Uterus (tissue), 4 donors: ENCODE measurements around the gene CTR9. TPM values are rescaled to one million over a fixed set of nuclear protein-coding genes. Genes with fewer than 3 reads are reported as not detected.
A peak's percentile ranks its signal among the peaks of the same experiment; 100 is the strongest.

Experiments
- DNase-seq, 2 donors: peaks; one replicate each; pipeline ENCODE4 v3.0.0-alpha.2; 2019 to 2020
- H3K27ac ChIP-seq, 2 donors: fragments of 200-600 bp; sonication (generic); 1 replicate in 1 of 2; 2 replicates in 1 of 2; pipeline ENCODE4 v1.5.1; 2016 to 2018
- H3K27me3 ChIP-seq, 2 donors: fragments of 200-600 bp; sonication (generic); one replicate each; pipeline ENCODE4 v1.5.1; 2018 to 2019; ENCODE audit warnings: control low read depth in 1 of 2
- H3K36me3 ChIP-seq, 2 donors: fragments of 200-600 bp; sonication (generic); one replicate each; pipeline ENCODE4 v1.5.1; 2019; ENCODE audit warnings: control low read depth in 1 of 2
- H3K4me1 ChIP-seq, 2 donors: fragments of 200-600 bp; sonication (generic); one replicate each; pipeline ENCODE4 v1.5.1; 2018 to 2019; ENCODE audit warnings: control low read depth in 1 of 2
- H3K4me3 ChIP-seq, 2 donors: fragments of 200-600 bp; sonication (generic); 1 replicate in 1 of 2; 2 replicates in 1 of 2; pipeline ENCODE4 v1.5.1; 2018 to 2019; ENCODE audit warnings: mild to moderate bottlenecking in 1 of 2
- H3K9me3 ChIP-seq, 2 donors: fragments of 200-600 bp; sonication (generic); one replicate each; pipeline ENCODE4 v1.5.1; 2019; ENCODE audit warnings: control low read depth in 1 of 2
- CTCF ChIP-seq, 4 experiments: fragments of 200-600 bp in 2 of 4; fragments of 450-650 bp in 2 of 4; sonication (generic) in 2 of 4; IDR thresholded peaks; one replicate each; pipeline ENCODE4 v1.5.1; 2016 to 2019; ENCODE audit warnings: antibody characterized with exemption in 4 of 4, mild to moderate bottlenecking in 2 of 4, moderate library complexity in 1 of 4
- POLR2A ChIP-seq, 2 donors: fragments of 450-650 bp; IDR thresholded peaks; one replicate each; pipeline ENCODE4 v1.6.1; 2016; ENCODE audit warnings: antibody characterized with exemption in 2 of 2, mild to moderate bottlenecking in 1 of 2, moderate library complexity in 1 of 2
- intact Hi-C: fragments of 100-400 bp; cut with DNase I; formaldehyde crosslinking; loops from one replicate; pipeline ENCODE4 v1.15.1; 2023; ENCODE audit warnings: low total_unique reads
- total RNA-seq, 4 donors: library from RNA; depleted of rRNA in 3 of 4; stranded (reverse); fragments of >200 nt in 3 of 4; gene quantifications; one replicate each; pipeline versions ENCODE4 v1.1.0 to v1.2.4, GENCODE V29; 2014 to 2023
- donor health status: DM: yes; HTN: yes; CAD: no.

Gene CTR9
- 10 to 100 TPM; 22.0 to 48.6 (median 38.5) TPM for total RNA-seq

GRCh38 chr11:10750838-10751580, at the start of gene CTR9:
TSS of gene CTR9 (plus strand) at chr11:10751246. CDS start at chr11:10751413, 167 bp downstream.
- no peaks in the 10 kb centered on the region for H3K9me3 ChIP-seq
- DNase-seq, result peak; percentile 93
- peaks cover 0 to 11% of the 10 kb centered on the region in 2 donors for H3K4me1 ChIP-seq
- peak; percentile 94 for TF ChIP-seq POLR2A (IDR thresholded peaks at IDR 0.05)
- peak in 3 of 4 experiments; percentile 15 to 35 (median 31) for TF ChIP-seq CTCF (IDR thresholded peaks at IDR 0.05)
- peak within 1 kb of the TSS; percentile 96 to 98 for H3K27ac ChIP-seq
- intact Hi-C loops, result no loop called here
- peak within 1 kb of the TSS; percentile 86 to 88 for H3K4me3 ChIP-seq
- no peaks in the 10 kb centered on the region for H3K36me3 ChIP-seq
- H3K27me3 ChIP-seq, result no peaks in the 10 kb centered on the region

DNA sequence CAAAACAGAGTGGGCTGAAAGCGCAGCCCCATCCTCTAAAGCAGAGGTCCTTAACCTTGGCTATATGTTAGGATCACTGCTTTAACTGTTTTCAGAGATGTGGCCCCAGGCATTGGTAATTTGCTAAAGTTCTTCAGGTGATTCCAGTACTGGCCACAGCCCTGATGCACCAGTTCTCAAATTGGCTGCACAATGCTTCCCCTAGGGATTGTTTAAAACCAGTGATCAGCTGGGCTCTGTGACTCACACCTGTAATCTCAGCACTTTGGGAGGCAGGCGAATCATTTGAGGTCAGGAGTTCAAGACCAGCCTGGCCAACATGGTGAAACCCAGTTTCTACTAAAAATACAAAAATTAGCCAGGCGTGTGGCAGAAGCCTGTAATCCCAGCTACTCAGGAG, 49.1 kb upstream of the CTR9 start:
- no peaks in the 10 kb centered on the region for H3K36me3 ChIP-seq
- H3K4me1 ChIP-seq, result no peaks in the 10 kb centered on the region
- TF ChIP-seq POLR2A (IDR thresholded peaks at IDR 0.05) (no peak), CTCF (IDR thresholded peaks at IDR 0.05) (no peak)
- no peak overlapping the region for H3K27ac ChIP-seq
- intact Hi-C loops, result no loop called here
- H3K27me3 ChIP-seq, result no peaks in the 10 kb centered on the region
- no peaks in the 10 kb centered on the region for H3K9me3 ChIP-seq
- DNase-seq, result no peak
- no peak overlapping the region for H3K4me3 ChIP-seq

GRCh38 chr11:10708131-10708530, 42.9 kb upstream of the CTR9 start:
- no peaks in the 10 kb centered on the region for H3K9me3 ChIP-seq
- H3K4me3 ChIP-seq, result no peak overlapping the region
- intact Hi-C loops, result no loop called here
- peak overlapping the region; percentile 40 to 71 for H3K27ac ChIP-seq
- H3K4me1 ChIP-seq, result no peaks in the 10 kb centered on the region
- no peak for TF ChIP-seq CTCF (IDR thresholded peaks at IDR 0.05)
- TF ChIP-seq POLR2A (IDR thresholded peaks at IDR 0.05), result no peak
- no peak for DNase-seq
- H3K27me3 ChIP-seq, result no peaks in the 10 kb centered on the region
- no peaks in the 10 kb centered on the region for H3K36me3 ChIP-seq

- Histone ChIP-seq H3K9me3 (no peaks in the 10 kb centered on the region), H3K4me3 (no peak overlapping the region), H3K27me3 (no peaks in the 10 kb centered on the region), H3K4me1 (no peaks in the 10 kb centered on the region), H3K36me3 (no peaks in the 10 kb centered on the region), H3K27ac (peak overlapping the region; percentile 34 to 40)
- DNase-seq, result no peak
- intact Hi-C loops, result no loop called here
- TF ChIP-seq CTCF (IDR thresholded peaks at IDR 0.05), result no peak
- TF ChIP-seq POLR2A (IDR thresholded peaks at IDR 0.05), result no peak
These were observed 41.6 kb upstream of the CTR9 start for GRCh38 chr11:10709299-10710086.

DNA sequence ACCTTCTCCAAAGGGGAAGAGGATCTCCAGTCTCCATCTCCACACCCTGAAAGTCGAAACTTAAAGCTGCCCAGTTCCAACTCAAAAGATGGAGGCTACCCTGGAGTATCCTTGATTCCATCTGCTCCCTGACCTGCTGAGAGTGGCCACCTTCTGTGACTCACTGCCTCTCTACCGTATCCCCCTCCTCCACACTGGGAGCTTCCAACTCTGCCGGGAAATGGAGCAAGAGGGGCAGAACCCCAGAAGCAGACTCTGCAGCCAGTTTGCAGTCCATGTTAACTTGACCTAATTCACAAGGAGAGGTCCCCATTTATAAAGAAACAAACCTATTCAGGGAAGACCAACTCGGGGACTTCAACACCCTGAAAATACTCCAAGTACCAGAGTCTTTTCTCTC, 35.5 kb upstream of the CTR9 start:
- Histone ChIP-seq H3K36me3 (no peaks in the 10 kb centered on the region), H3K4me1 (no peaks in the 10 kb centered on the region), H3K27ac (no peak overlapping the region), H3K9me3 (no peaks in the 10 kb centered on the region), H3K27me3 (no peaks in the 10 kb centered on the region), H3K4me3 (no peak overlapping the region)
- no peak for DNase-seq
- intact Hi-C loops, result no loop called here
- no peak for TF ChIP-seq CTCF (IDR thresholded peaks at IDR 0.05)
- no peak for TF ChIP-seq POLR2A (IDR thresholded peaks at IDR 0.05)
